Gastroesophageal sphincter (tissue), 4 donors: ENCODE results near the gene MT4. TPM values are rescaled to one million over a fixed set of nuclear protein-coding genes. Genes with fewer than 3 reads are reported as not detected.
A peak's percentile ranks its signal among the peaks of the same experiment; 100 is the strongest.

ENCODE experiments used
- ATAC-seq: fragments of 150-250 bp; one replicate; pipeline ENCODE4 v1.9.1; 2016; ENCODE audit warnings: mild to moderate bottlenecking, moderate library complexity
- H3K27ac ChIP-seq, 4 donors: fragments of 200-600 bp; sonication (generic) in 3 of 4; 1 replicate in 3 of 4; 2 replicates in 1 of 4; pipeline ENCODE4 v1.5.1; 2016 to 2019
- H3K27me3 ChIP-seq: fragments of 200-600 bp; sonication (generic); one replicate; pipeline ENCODE4 v1.5.1; 2019
- H3K36me3 ChIP-seq, 2 donors: fragments of 200-600 bp; sonication (generic); one replicate each; pipeline ENCODE4 v1.5.1; 2019; ENCODE audit warnings: control low read depth in 1 of 2
- H3K4me1 ChIP-seq, 3 donors: fragments of 200-600 bp; sonication (generic); 1 replicate in 2 of 3; 2 replicates in 1 of 3; pipeline ENCODE4 v1.5.1; 2016 to 2019; ENCODE audit warnings: control low read depth in 2 of 3
- H3K4me3 ChIP-seq, 2 donors: fragments of 200-600 bp; sonication (generic); one replicate each; pipeline ENCODE4 v1.5.1; 2019; ENCODE audit warnings: mild to moderate bottlenecking in 1 of 2, moderate library complexity in 1 of 2
- H3K9me3 ChIP-seq, 3 donors: fragments of 200-600 bp; sonication (generic); one replicate each; pipeline ENCODE4 v1.5.1; 2017 to 2019; ENCODE audit warnings: control low read depth in 2 of 3
- EP300 ChIP-seq: sonication (generic); formaldehyde crosslinking; IDR thresholded peaks from one replicate; pipeline ENCODE4 v1.6.1; 2017; ENCODE audit warnings: antibody characterized with exemption, mild to moderate bottlenecking
- POLR2A ChIP-seq, 2 donors: fragments of 450-650 bp; IDR thresholded peaks; one replicate each; pipeline ENCODE4 v1.6.1; 2017; ENCODE audit warnings: antibody characterized with exemption in 2 of 2, mild to moderate bottlenecking in 2 of 2, moderate library complexity in 1 of 2
- POLR2AphosphoS5 ChIP-seq: sonication (generic); formaldehyde crosslinking; IDR thresholded peaks from one replicate; pipeline ENCODE4 v1.6.1; 2017; ENCODE audit warnings: antibody characterized with exemption
- WGBS, 2 donors: methylation state at CpG; one replicate each; pipeline ENCODE4 v1.1.5; 2018; ENCODE audit warnings: low coverage in 1 of 2; 5-methylcytosine and 5-hydroxymethylcytosine counted together
- total RNA-seq, 4 donors: library from RNA; depleted of rRNA; stranded (reverse); fragments of >200 nt; gene quantifications; one replicate each; pipeline ENCODE4 v1.1.0, GENCODE V29; 2016
- TF ChIP-seq, protein P1 (sequence below), 4 experiments: fragments of 200-600 bp in 2 of 4; fragments of 450-650 bp in 2 of 4; sonication (generic) in 1 of 4; IDR thresholded peaks; one replicate each; pipeline ENCODE4 v1.5.1; 2017 to 2019; ENCODE audit warnings: antibody characterized with exemption in 4 of 4, mild to moderate bottlenecking in 2 of 4, moderate library complexity in 2 of 4

MT4 gene
- not detected for total RNA-seq

- 80% methylated on average over 1 of the region's 12 CpGs; no CpG with 5 or more reads in 1 of the 2 donors for WGBS, 2 donors
Measured at GRCh38 chr16:56564793-56565477, at the start of gene MT4. MT4 (plus strand) TSS chr16:56565073; CDS start chr16:56565129, 56 bp downstream.

GRCh38 chr16:56515665-56516064, 49.2 kb upstream of the MT4 start:
- no peaks in the 10 kb centered on the region for H3K9me3 ChIP-seq
- 65 to 67% methylated on average over 6 of the region's 6 CpGs for whole genome bisulfite sequencing, 2 donors
- TF ChIP-seq EP300 (no peak), POLR2A (IDR thresholded peaks at IDR 0.05) (no peak), POLR2AphosphoS5 (no peak)
- TF ChIP-seq, protein P1, sequence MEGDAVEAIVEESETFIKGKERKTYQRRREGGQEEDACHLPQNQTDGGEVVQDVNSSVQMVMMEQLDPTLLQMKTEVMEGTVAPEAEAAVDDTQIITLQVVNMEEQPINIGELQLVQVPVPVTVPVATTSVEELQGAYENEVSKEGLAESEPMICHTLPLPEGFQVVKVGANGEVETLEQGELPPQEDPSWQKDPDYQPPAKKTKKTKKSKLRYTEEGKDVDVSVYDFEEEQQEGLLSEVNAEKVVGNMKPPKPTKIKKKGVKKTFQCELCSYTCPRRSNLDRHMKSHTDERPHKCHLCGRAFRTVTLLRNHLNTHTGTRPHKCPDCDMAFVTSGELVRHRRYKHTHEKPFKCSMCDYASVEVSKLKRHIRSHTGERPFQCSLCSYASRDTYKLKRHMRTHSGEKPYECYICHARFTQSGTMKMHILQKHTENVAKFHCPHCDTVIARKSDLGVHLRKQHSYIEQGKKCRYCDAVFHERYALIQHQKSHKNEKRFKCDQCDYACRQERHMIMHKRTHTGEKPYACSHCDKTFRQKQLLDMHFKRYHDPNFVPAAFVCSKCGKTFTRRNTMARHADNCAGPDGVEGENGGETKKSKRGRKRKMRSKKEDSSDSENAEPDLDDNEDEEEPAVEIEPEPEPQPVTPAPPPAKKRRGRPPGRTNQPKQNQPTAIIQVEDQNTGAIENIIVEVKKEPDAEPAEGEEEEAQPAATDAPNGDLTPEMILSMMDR (IDR thresholded peaks at IDR 0.05): no peak
- H3K4me1 ChIP-seq: peaks cover 0 to 61% (median 0%) of the 10 kb centered on the region in 3 donors
- H3K4me3 ChIP-seq: no peak overlapping the region
- peaks cover 0 to 15% of the 10 kb centered on the region in 2 donors for H3K36me3 ChIP-seq
- H3K27ac ChIP-seq: peak overlapping the region in 1 of 4 donors; percentile 28
- ATAC-seq: no peak
- no peaks in the 10 kb centered on the region for H3K27me3 ChIP-seq

More at GRCh38 chr16:56564793-56565477, at the start of gene MT4:
- H3K4me3 ChIP-seq: no peak within 1 kb of the TSS
- TF ChIP-seq POLR2AphosphoS5 (no peak), POLR2A (IDR thresholded peaks at IDR 0.05) (no peak)
- peaks cover 24% of the 10 kb centered on the region for H3K27me3 ChIP-seq
- no peak within 1 kb of the TSS for H3K27ac ChIP-seq
- H3K9me3 ChIP-seq: no peaks in the 10 kb centered on the region
- no peaks in the 10 kb centered on the region for H3K4me1 ChIP-seq
- no peaks in the 10 kb centered on the region for H3K36me3 ChIP-seq
- no peak for ATAC-seq

- no peak for ATAC-seq
- H3K27ac ChIP-seq: no peak overlapping the region
Measured at GRCh38 chr16:56517206-56517605, 47.7 kb upstream of the MT4 start.

GRCh38 chr16:56518425-56518824, 46.4 kb upstream of the MT4 start:
- Histone ChIP-seq H3K27ac (peak overlapping the region in 1 of 4 donors; percentile 14), H3K36me3 (no peaks in the 10 kb centered on the region), H3K4me3 (peak overlapping the region in 1 of 2 donors; percentile 92), H3K27me3 (no peaks in the 10 kb centered on the region), H3K4me1 (peaks cover 0 to 57% (median 0%) of the 10 kb centered on the region in 3 donors), H3K9me3 (no peaks in the 10 kb centered on the region)
- TF ChIP-seq EP300 (no peak), POLR2A (IDR thresholded peaks at IDR 0.05) (no peak), POLR2AphosphoS5 (no peak)
- TF ChIP-seq, protein P1 (IDR thresholded peaks at IDR 0.05): no peak
- WGBS, 2 donors: 82 to 91% methylated on average over 4 to 7 of the region's 7 CpGs
- ATAC-seq: no peak

More at GRCh38 chr16:56517206-56517605, 47.7 kb upstream of the MT4 start:
- H3K4me1 ChIP-seq: peaks cover 0 to 61% (median 0%) of the 10 kb centered on the region in 3 donors
- TF ChIP-seq EP300 (no peak), POLR2AphosphoS5 (no peak), POLR2A (IDR thresholded peaks at IDR 0.05) (no peak)
- TF ChIP-seq, protein P1 (IDR thresholded peaks at IDR 0.05): no peak
- 90% methylated on average over 2 of the region's 2 CpGs for WGBS, 2 donors
- no peaks in the 10 kb centered on the region for H3K9me3 ChIP-seq
- no peak overlapping the region for H3K4me3 ChIP-seq
- H3K27me3 ChIP-seq: no peaks in the 10 kb centered on the region
- H3K36me3 ChIP-seq: peaks cover 0 to 8% of the 10 kb centered on the region in 2 donors

DNA sequence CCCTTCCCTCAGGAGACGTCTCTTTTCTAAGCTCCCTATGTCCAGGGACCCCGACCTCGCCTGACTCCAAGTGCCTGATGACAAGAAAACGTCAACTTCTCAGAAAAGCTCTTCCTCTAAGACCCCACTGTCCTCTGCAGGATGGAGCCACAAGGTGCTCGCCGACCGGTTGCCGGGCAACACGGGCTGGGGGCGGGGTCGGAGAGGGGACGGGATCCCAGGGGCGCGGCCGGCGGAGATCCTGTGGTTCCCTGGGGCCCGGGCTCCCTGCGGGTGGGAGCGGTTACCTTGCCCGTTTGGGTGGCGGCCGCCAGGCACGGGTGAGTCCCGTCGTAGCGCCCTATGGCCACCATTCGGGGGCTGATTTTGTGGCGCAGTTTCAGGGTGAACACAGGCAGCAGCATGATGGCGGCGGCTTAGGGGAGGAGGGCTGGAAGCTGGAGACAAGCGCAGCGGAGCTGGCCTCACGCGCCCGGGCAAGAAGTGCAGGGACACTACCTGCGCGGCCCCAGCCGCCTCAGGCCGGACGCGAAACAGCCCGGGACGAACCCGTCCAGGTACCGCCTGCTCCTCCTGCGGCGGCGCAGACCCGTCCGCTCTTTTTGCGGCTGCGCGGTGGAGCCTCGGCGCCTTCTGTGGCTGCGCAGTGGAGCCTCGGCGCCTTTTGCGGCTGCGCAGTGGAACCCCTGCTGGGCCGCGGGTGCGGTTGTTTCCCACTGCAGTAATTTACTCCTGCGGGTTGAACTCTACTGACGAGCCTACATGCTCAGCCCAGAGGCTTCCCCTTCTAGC, 45.2 kb upstream of the MT4 start, which contains the start of gene BBS2:
Gene BBS2 (minus strand): TSS at position 566 of the 792 bp plus-strand sequence. CDS start 162 bp downstream, at position 404.
- H3K4me3 ChIP-seq: peak within 1 kb of the TSS; percentile 84 to 92
- H3K9me3 ChIP-seq: no peaks in the 10 kb centered on the region
- TF ChIP-seq, protein P1 (IDR thresholded peaks at IDR 0.05): peak in 3 of 4 experiments; percentile 22 to 36 (median 26)
- TF ChIP-seq POLR2A (IDR thresholded peaks at IDR 0.05) (peak; percentile 71 to 82), POLR2AphosphoS5 (peak; percentile 82), EP300 (no peak)
- peaks cover 0 to 50% (median 0%) of the 10 kb centered on the region in 3 donors for H3K4me1 ChIP-seq
- 0% methylated on average over 2 to 4 of the region's 65 CpGs for WGBS, 2 donors
- ATAC-seq: peak; percentile 96
- no peaks in the 10 kb centered on the region for H3K36me3 ChIP-seq
- peak within 1 kb of the TSS; percentile 21 to 93 (median 84) for H3K27ac ChIP-seq
- H3K27me3 ChIP-seq: no peaks in the 10 kb centered on the region
